ENCODE data around the gene CHD9.
"Not testable (repeated sequence)": the region's sequence is repeated elsewhere in the genome, so short reads cannot be mapped to it uniquely, and the experiment has no call there.

CHD9 gene

DNA sequence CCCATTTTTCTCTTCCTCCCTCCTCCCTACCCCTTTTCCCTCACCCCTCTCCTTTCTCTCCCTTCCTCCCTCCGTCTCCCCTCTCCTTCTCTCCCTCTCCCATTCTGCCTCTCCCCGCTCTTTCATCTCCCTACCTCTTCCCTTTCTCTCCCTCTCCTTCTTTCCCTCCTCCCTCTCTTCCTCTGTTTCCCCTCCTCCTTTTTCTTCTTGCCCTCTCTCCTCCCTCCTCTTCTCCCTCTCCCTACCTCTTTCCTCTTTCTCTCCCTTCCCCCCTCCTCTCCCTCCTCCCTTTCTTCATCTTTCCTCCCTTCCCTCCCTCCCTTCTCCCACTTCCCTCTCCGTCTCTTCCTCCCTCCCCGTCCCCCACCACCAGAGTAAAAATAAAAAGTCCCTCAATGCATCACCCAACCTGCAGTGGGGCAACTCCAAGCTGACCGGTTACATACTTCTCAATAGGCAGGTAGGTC, 12.5 kb upstream of the CHD9 start:
- TF ChIP-seq, protein P1, sequence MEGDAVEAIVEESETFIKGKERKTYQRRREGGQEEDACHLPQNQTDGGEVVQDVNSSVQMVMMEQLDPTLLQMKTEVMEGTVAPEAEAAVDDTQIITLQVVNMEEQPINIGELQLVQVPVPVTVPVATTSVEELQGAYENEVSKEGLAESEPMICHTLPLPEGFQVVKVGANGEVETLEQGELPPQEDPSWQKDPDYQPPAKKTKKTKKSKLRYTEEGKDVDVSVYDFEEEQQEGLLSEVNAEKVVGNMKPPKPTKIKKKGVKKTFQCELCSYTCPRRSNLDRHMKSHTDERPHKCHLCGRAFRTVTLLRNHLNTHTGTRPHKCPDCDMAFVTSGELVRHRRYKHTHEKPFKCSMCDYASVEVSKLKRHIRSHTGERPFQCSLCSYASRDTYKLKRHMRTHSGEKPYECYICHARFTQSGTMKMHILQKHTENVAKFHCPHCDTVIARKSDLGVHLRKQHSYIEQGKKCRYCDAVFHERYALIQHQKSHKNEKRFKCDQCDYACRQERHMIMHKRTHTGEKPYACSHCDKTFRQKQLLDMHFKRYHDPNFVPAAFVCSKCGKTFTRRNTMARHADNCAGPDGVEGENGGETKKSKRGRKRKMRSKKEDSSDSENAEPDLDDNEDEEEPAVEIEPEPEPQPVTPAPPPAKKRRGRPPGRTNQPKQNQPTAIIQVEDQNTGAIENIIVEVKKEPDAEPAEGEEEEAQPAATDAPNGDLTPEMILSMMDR (IDR thresholded peaks at IDR 0.05; ENCODE audit: borderline replicate concordance, insufficient read depth, low read depth, low read length): no peak
- H3K4me3 ChIP-seq (ENCODE audit: low read depth, low read length): no peak overlapping the region

DNA sequence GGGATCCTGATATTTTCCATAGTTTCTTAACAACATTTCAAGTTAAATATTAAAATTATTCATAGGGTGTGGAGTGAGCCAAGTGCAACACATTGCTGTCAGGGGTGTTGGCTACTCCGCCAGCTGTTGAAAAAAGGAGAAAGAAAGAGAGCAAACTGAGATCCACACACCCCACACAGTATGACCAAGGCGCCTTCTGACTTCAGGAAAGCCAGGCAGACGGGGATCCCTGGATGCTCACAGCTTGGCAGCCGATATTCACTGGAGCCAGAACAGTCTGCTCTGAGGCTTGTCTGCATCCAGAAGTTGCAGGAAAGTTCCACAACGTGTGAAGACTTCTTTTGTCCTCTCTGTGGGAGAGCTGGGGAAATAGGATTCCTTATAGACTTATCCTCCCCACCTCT, 11.4 kb upstream of the CHD9 start:
- H3K4me3 ChIP-seq (ENCODE audit: low read depth, low read length): no peak overlapping the region
- TF ChIP-seq, protein P1 (IDR thresholded peaks at IDR 0.05; ENCODE audit: borderline replicate concordance, insufficient read depth, low read depth, low read length): no peak

DNA sequence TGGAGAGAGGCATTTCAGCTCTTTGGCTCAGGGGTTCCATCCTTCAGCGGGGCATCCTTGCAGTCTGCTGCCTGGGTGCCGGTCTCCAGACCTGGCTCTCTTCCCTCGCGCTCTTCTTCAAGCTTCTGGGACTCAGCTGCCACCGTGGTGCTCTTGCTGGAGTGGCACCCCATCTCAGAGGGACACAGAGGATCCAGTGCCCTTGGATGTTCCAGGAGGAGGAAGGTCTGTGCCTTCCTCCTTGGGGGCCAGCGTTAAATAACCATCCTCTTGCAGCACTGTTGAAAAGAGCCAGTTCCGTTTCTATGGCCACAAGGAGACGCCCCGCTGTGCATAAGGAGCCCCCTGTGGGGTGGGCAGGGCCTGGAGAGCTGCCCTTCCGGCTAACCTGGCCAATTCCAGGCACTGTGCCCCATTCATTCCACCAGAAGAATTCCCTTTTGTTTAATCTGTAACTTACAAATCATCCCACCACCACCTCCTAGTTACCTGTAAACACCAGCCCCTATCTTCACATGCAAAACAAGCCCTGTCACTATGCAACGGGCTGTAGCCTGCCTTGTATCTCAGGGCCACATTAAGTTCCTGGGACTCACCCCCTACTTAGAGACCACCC, 10.7 kb upstream of the CHD9 start:
- H3K4me3 ChIP-seq (ENCODE audit: low read depth, low read length): no peak overlapping the region
- TF ChIP-seq, protein P1 (IDR thresholded peaks at IDR 0.05; ENCODE audit: borderline replicate concordance, insufficient read depth, low read depth, low read length): no peak

DNA sequence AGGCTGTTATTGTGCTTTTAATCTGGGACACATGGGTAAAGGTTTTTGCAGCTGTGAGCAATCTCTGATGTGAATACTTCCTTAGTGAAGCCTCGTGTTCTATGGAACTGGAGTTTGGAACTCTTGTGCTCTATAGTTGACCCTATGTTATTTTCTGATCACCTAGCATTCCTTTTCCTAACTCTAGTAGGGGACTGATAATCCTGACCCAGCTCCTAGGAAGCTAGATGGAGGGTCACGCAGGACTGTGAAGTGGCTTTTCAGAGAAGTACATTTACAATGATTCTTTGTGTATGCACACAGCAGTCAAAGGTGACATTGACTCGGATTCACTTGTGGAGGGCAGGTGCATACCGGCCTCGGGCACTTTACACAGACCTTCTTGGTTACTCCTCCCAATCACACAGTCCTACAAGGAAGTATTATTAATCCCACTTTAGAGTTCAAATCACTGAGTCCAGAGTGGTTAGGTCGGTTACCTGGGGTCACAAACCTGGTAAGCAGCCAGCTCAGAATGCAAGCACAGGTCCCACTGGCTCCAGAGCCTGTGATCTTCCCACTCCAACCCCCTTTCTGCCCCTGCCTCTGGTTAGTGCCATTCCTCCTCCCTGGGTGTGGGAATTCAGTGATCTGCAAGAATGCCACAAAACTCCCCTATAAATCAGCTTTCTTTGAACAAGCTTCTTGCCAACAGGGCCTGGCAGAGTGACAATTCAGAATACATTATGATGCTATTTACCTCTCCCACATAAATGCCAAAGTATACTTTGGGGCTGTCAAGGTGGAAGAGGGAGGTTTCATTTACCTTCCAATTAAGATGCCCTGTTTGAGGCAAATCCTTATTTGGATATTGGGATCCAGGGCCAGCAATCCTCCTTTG, 9.2 kb upstream of the CHD9 start:
- TF ChIP-seq, protein P1 (IDR thresholded peaks at IDR 0.05; ENCODE audit: borderline replicate concordance, insufficient read depth, low read depth, low read length): no peak
- no peak overlapping the region for H3K4me3 ChIP-seq (ENCODE audit: low read depth, low read length)

DNA sequence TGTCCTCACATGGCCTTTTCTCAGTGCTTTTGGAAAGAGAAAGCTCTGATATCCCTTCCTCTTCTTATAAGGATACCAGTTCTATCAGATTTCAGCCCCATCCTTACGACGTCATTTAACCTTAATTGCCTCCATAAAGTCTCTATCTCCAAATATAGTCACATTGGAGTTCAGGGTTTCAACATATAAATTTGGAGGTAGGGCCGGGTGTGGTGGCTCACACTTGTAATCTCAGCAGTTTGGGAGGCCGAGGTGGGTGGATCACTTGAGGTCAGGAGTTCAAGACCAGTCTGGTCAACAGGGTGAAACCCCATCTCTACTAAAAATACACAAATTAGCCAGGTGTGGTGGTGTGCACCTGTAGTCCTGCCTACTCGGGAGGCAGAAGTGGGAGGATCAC, 7.3 kb upstream of the CHD9 start:
- H3K4me3 ChIP-seq (ENCODE audit: low read depth, low read length): not testable (repeated sequence)

DNA sequence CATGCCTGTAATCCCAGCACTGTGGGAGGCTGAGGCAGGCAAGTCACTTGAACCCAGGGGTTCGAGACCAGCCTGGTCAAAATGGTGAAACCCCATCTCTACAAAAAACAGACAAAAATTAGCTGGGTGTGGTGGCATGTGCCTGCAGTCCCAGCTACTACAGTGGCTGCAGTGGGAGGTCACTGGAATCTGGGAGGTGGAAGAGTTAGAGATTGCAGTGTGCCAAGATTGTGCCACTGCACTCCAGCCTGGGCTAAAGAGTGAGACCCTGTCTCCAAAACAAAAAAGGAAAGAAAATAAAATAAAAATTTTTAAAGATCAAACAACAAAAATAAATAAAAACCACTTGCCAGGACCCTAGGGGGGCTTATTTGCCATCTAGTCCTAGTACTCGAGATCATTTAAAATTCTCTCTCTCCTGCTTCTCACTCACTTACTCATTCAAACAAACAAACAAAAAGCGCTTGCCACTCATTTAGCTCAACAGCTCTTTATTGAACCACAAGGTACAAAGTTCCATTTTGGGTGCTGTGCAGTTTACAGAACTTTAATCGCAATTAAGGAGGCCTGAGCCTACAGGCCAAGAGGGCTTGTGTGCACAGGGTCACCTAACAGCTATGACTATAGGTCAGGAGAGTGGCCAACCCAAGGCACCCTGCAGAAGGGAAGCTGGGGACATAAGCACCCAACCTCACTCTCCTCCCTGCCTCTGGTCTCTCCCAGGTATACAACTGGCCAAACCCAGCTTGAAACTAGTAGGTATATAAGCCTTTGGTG, 6.5 kb upstream of the CHD9 start:
- no peak overlapping the region for H3K4me3 ChIP-seq (ENCODE audit: low read depth, low read length)
- TF ChIP-seq, protein P1 (IDR thresholded peaks at IDR 0.05; ENCODE audit: borderline replicate concordance, insufficient read depth, low read depth, low read length): no peak

DNA sequence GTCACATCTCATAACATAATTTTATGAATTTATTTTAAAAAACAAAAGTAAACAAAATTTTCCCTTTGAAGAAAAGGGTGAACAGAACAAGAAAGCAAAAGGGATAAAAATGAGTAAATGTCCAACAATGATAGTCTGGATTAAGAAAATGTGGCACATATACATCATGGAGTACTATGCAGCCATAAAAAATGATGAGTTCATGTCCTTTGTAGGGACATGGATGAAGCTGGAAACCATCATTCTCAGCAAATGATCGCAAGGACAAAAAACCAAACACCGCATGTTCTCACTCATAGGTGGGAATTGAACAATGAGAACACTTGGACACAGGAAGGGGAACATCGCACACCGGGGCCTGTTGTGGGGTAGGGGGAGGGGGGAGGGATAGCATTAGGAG, 3.5 kb upstream of the CHD9 start:
- H3K4me3 ChIP-seq (ENCODE audit: low read depth, low read length): not testable (repeated sequence)
